ENCODE results near the gene USP7. TPM values are rescaled to one million over a fixed set of nuclear protein-coding genes. Genes with fewer than 3 reads are reported as not detected.

The USP7 gene
- total RNA-seq, 2 donors from 2014 or later, result 42.2 to 57.4 TPM

- peaks cover 0 to 60% of the 10 kb centered on the region in 2 donors for H3K4me1 ChIP-seq
- no peak for DNase-seq (ENCODE audit: low spot score)
- no peaks in the 10 kb centered on the region for H3K27me3 ChIP-seq
- no peak overlapping the region for H3K4me3 ChIP-seq
- H3K27ac ChIP-seq, result no peak overlapping the region
- TF ChIP-seq, protein P1, sequence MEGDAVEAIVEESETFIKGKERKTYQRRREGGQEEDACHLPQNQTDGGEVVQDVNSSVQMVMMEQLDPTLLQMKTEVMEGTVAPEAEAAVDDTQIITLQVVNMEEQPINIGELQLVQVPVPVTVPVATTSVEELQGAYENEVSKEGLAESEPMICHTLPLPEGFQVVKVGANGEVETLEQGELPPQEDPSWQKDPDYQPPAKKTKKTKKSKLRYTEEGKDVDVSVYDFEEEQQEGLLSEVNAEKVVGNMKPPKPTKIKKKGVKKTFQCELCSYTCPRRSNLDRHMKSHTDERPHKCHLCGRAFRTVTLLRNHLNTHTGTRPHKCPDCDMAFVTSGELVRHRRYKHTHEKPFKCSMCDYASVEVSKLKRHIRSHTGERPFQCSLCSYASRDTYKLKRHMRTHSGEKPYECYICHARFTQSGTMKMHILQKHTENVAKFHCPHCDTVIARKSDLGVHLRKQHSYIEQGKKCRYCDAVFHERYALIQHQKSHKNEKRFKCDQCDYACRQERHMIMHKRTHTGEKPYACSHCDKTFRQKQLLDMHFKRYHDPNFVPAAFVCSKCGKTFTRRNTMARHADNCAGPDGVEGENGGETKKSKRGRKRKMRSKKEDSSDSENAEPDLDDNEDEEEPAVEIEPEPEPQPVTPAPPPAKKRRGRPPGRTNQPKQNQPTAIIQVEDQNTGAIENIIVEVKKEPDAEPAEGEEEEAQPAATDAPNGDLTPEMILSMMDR (IDR thresholded peaks at IDR 0.05), result no peak
- no peaks in the 10 kb centered on the region for H3K36me3 ChIP-seq
- H3K9me3 ChIP-seq, result no peaks in the 10 kb centered on the region
These were observed 25.9 kb downstream of the USP7 start for GRCh38 chr16:8937803-8938202.

- Histone ChIP-seq H3K4me3 (no peak overlapping the region), H3K27ac (no peak overlapping the region), H3K27me3 (no peaks in the 10 kb centered on the region), H3K9me3 (no peaks in the 10 kb centered on the region), H3K4me1 (peaks cover 0 to 48% of the 10 kb centered on the region in 2 donors), H3K36me3 (no peaks in the 10 kb centered on the region)
- TF ChIP-seq, protein P1 (IDR thresholded peaks at IDR 0.05), result peak in 1 of 2 donors; percentile 41
- no peak for DNase-seq (ENCODE audit: low spot score)
These were observed 27.3 kb downstream of the USP7 start for GRCh38 chr16:8936421-8936820.

DNA sequence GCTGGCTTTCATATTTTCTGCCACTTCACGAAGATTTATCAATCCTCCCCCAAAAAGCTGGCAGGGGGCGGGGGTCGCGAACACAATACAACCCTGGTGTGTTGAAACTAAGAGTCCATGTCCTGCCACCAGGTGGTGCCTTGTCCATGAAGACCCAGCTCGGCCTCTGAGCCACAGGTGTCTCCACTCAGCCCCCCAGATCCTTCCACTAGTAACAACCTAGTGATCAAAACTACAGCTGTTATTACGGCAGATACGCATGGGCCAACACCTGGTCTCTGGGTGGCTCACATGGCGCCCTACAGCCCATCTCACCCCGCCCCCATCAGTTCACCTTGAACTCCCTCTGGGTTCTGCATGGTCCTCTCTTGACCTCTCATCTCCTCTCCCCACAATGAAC lies 27.7 kb downstream of the USP7 start:
- peaks cover 0 to 44% of the 10 kb centered on the region in 2 donors for H3K4me1 ChIP-seq
- no peak for DNase-seq (ENCODE audit: low spot score)
- no peak overlapping the region for H3K27ac ChIP-seq
- no peaks in the 10 kb centered on the region for H3K9me3 ChIP-seq
- no peaks in the 10 kb centered on the region for H3K27me3 ChIP-seq
- TF ChIP-seq, protein P1 (IDR thresholded peaks at IDR 0.05), result no peak
- H3K4me3 ChIP-seq, result no peak overlapping the region
- H3K36me3 ChIP-seq, result no peaks in the 10 kb centered on the region

GRCh38 chr16:8934601-8935000 lies 29.1 kb downstream of the USP7 start:
- no peaks in the 10 kb centered on the region for H3K9me3 ChIP-seq
- TF ChIP-seq, protein P1 (IDR thresholded peaks at IDR 0.05), result no peak
- no peak overlapping the region for H3K4me3 ChIP-seq
- no peak for DNase-seq (ENCODE audit: low spot score)
- peaks cover 0 to 38% of the 10 kb centered on the region in 2 donors for H3K4me1 ChIP-seq
- no peaks in the 10 kb centered on the region for H3K27me3 ChIP-seq
- H3K36me3 ChIP-seq, result peaks cover 7% of the 10 kb centered on the region
- H3K27ac ChIP-seq, result no peak overlapping the region

- peaks cover 22% of the 10 kb centered on the region for H3K36me3 ChIP-seq
- H3K4me1 ChIP-seq, result peaks cover 0 to 37% of the 10 kb centered on the region in 2 donors
- no peaks in the 10 kb centered on the region for H3K27me3 ChIP-seq
- no peak overlapping the region for H3K4me3 ChIP-seq
- H3K9me3 ChIP-seq, result no peaks in the 10 kb centered on the region
- H3K27ac ChIP-seq, result no peak overlapping the region
- DNase-seq (ENCODE audit: low spot score), result no peak
- TF ChIP-seq, protein P1 (IDR thresholded peaks at IDR 0.05), result no peak
These were observed 31.8 kb downstream of the USP7 start for GRCh38 chr16:8931859-8932258.

DNA sequence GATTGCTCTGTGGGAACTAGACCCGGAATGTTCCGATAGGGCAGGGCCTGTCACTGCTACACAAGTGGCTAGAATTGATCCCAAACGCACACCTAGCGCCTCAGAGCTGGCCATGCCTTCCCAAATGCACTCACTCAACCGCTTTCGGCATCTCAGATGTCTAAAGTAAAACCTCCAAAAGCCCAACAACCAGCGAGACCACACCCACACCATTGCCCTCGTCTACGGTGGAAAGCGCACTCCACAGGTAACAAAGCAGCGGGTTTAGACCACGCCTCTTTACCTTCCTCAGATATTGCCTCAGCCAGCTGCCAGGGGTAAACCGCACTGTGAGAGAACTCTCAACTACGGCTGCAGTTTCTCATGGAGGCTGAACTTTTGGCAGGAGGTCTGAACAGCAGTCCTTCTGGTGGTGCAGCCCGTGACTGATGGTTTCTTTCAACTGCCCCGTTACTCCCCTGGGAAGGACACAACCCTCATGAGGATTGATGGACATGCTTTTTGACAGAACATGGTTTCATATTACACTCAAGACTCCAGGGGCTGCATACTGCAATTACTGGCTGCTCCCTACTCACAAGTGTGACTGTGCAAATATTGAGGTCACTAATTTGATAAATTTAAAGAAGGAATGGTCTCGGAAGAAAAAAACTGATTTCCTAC lies 34.5 kb downstream of the USP7 start:
- TF ChIP-seq, protein P1 (IDR thresholded peaks at IDR 0.05), result no peak
- no peak overlapping the region for H3K4me3 ChIP-seq
- peaks cover 29% of the 10 kb centered on the region for H3K36me3 ChIP-seq
- H3K9me3 ChIP-seq, result no peaks in the 10 kb centered on the region
- H3K27me3 ChIP-seq, result no peaks in the 10 kb centered on the region
- H3K4me1 ChIP-seq, result peaks cover 0 to 20% of the 10 kb centered on the region in 2 donors
- H3K27ac ChIP-seq, result no peak overlapping the region
- no peak for DNase-seq (ENCODE audit: low spot score)
